HEK293 (cell line): ENCODE measurements around the gene SHLD1.

Experiments used
- CTCF ChIA-PET: fragments of 350-600 bp; formaldehyde crosslinking; extraction: SDS; loops from one replicate; lab custom pipeline; 2021; ENCODE audit warnings: antibody characterized with exemption; lab: Yijun Ruan, JAX
- POLR2A ChIA-PET: fragments of 300-600 bp; formaldehyde crosslinking; extraction: SDS; loops from one replicate; lab custom pipeline; 2020; ENCODE audit warnings: antibody characterized with exemption, inconsistent platforms; lab: Yijun Ruan, JAX
- H3K27ac ChIP-seq: fragments of 200-500 bp; sonication (Bioruptor generic); 2 replicates; pipeline ENCODE4 v1.5.1; 2014; ENCODE audit warnings: low read depth, low read length, control low read depth, inconsistent platforms; ENCODE audit errors: extremely low read depth
- H3K36me3 ChIP-seq, 2 experiments: fragments of 200-500 bp in 1 of 2; sonication (Bioruptor generic) in 1 of 2; 1 replicate in 1 of 2; 2 replicates in 1 of 2; pipeline ENCODE4 v1.5.1; 2014 to 2017; ENCODE audit warnings: inconsistent platforms in 2 of 2, low read length in 2 of 2; ENCODE audit not compliant: control insufficient read depth in 2 of 2, insufficient read depth in 1 of 2
- H3K4me1 ChIP-seq: fragments of 200-500 bp; sonication (Bioruptor generic); 2 replicates; pipeline ENCODE4 v1.5.1; 2014; ENCODE audit warnings: mild to moderate bottlenecking, low read length, inconsistent platforms; ENCODE audit not compliant: control insufficient read depth, insufficient read depth
- H3K4me3 ChIP-seq: 2 replicates; pipeline ENCODE4 v1.5.1; 2011; ENCODE audit warnings: low read depth, mild to moderate bottlenecking, control low read depth, low read length, moderate library complexity
- H3K9me3 ChIP-seq: fragments of 200-500 bp; sonication (Bioruptor generic); 2 replicates; pipeline ENCODE4 v1.5.1; 2014; ENCODE audit warnings: low read depth, low read length, inconsistent platforms; ENCODE audit not compliant: control insufficient read depth, insufficient read depth
- GLIS2 ChIP-seq: fragments of 450-650 bp; formaldehyde crosslinking; IDR thresholded peaks from 2 replicates; pipeline ENCODE4 v1.5.1; 2016; ENCODE audit warnings: missing biosample characterization, missing genetic modification characterization
- KLF1 ChIP-seq: fragments of 450-650 bp; formaldehyde crosslinking; IDR thresholded peaks from 2 replicates; pipeline ENCODE4 v1.5.1; 2016; ENCODE audit warnings: missing biosample characterization, missing genetic modification characterization
- OVOL3 ChIP-seq: fragments of 450-650 bp; formaldehyde crosslinking; IDR thresholded peaks from 2 replicates; pipeline ENCODE4 v1.5.1; 2016; ENCODE audit warnings: missing biosample characterization, missing genetic modification characterization
- PBX3 ChIP-seq: sonication (generic); formaldehyde crosslinking; IDR thresholded peaks from 2 replicates; pipeline ENCODE4 v1.8.1; 2022; ENCODE audit warnings: mild to moderate bottlenecking, moderate library complexity, missing genetic modification reagents
- REPIN1 ChIP-seq: fragments of 450-650 bp; formaldehyde crosslinking; IDR thresholded peaks from 2 replicates; pipeline ENCODE4 v1.5.1; 2017; ENCODE audit warnings: missing biosample characterization, missing genetic modification characterization, low read depth
- ZFP69B ChIP-seq: fragments of 450-650 bp; formaldehyde crosslinking; IDR thresholded peaks from 2 replicates; pipeline ENCODE4 v1.5.1; 2016; ENCODE audit warnings: missing biosample characterization, missing genetic modification characterization
- ZNF133 ChIP-seq: fragments of 450-650 bp; formaldehyde crosslinking; IDR thresholded peaks from 2 replicates; pipeline ENCODE4 v1.5.1; 2016; ENCODE audit warnings: missing biosample characterization, missing genetic modification characterization
- ZNF138 ChIP-seq: fragments of 450-650 bp; formaldehyde crosslinking; IDR thresholded peaks from 2 replicates; pipeline ENCODE4 v1.5.1; 2016; ENCODE audit warnings: missing biosample characterization, missing genetic modification characterization, borderline replicate concordance
- ZNF184 ChIP-seq: fragments of 450-650 bp; IDR thresholded peaks from 2 replicates; pipeline ENCODE4 v1.5.1; 2018; ENCODE audit warnings: missing biosample characterization, mild to moderate bottlenecking, missing genetic modification characterization
- ZNF274 ChIP-seq, 2 experiments: fragments of 200-500 bp in 1 of 2; fragments of 450-650 bp in 1 of 2; sonication (Bioruptor generic) in 1 of 2; formaldehyde crosslinking in 1 of 2; IDR thresholded peaks; 2 replicates each; pipeline versions ENCODE4 v1.5.1 to v1.6.1; 2014 to 2016; ENCODE audit warnings: borderline replicate concordance in 1 of 2, inconsistent platforms in 1 of 2, low read length in 1 of 2, missing biosample characterization in 1 of 2, missing genetic modification characterization in 1 of 2
- ZNF280D ChIP-seq: fragments of 450-650 bp; formaldehyde crosslinking; IDR thresholded peaks from 2 replicates; pipeline ENCODE4 v1.5.1; 2016; ENCODE audit warnings: missing biosample characterization, missing genetic modification characterization
- ZNF350 ChIP-seq: fragments of 450-650 bp; formaldehyde crosslinking; IDR thresholded peaks from 2 replicates; pipeline ENCODE4 v1.5.0; 2017; ENCODE audit warnings: missing biosample characterization, mild to moderate bottlenecking, missing genetic modification characterization
- ZNF37A ChIP-seq: fragments of 450-650 bp; IDR thresholded peaks from 2 replicates; pipeline ENCODE4 v1.5.1; 2018; ENCODE audit warnings: missing biosample characterization, missing genetic modification characterization
- ZNF548 ChIP-seq: fragments of 450-650 bp; formaldehyde crosslinking; IDR thresholded peaks from 2 replicates; pipeline ENCODE4 v1.5.1; 2016; ENCODE audit warnings: missing biosample characterization, missing genetic modification characterization
- ZNF610 ChIP-seq: fragments of 450-650 bp; formaldehyde crosslinking; IDR thresholded peaks from 2 replicates; pipeline ENCODE4 v1.5.1; 2016; ENCODE audit warnings: missing biosample characterization, missing genetic modification characterization, borderline replicate concordance
- ZNF626 ChIP-seq: fragments of 450-650 bp; sonication (Bioruptor Pico); formaldehyde crosslinking; IDR thresholded peaks from 2 replicates; pipeline ENCODE4 v1.5.1; 2018; ENCODE audit warnings: missing biosample characterization, missing genetic modification characterization, inconsistent platforms
- TF ChIP-seq, protein P1 (sequence below): fragments of 450-650 bp; formaldehyde crosslinking; IDR thresholded peaks from 2 replicates; pipeline ENCODE4 v1.5.1; 2016; ENCODE audit warnings: missing biosample characterization, missing genetic modification characterization
- TF ChIP-seq, protein P2 (sequence below): fragments of 450-650 bp; formaldehyde crosslinking; IDR thresholded peaks from 2 replicates; pipeline ENCODE4 v1.5.1; 2017; ENCODE audit warnings: missing biosample characterization, missing genetic modification characterization
- TF ChIP-seq, protein P3 (sequence below): fragments of 450-650 bp; formaldehyde crosslinking; IDR thresholded peaks from 2 replicates; pipeline ENCODE4; 2016; ENCODE audit warnings: missing biosample characterization, missing genetic modification characterization

Gene SHLD1

DNA sequence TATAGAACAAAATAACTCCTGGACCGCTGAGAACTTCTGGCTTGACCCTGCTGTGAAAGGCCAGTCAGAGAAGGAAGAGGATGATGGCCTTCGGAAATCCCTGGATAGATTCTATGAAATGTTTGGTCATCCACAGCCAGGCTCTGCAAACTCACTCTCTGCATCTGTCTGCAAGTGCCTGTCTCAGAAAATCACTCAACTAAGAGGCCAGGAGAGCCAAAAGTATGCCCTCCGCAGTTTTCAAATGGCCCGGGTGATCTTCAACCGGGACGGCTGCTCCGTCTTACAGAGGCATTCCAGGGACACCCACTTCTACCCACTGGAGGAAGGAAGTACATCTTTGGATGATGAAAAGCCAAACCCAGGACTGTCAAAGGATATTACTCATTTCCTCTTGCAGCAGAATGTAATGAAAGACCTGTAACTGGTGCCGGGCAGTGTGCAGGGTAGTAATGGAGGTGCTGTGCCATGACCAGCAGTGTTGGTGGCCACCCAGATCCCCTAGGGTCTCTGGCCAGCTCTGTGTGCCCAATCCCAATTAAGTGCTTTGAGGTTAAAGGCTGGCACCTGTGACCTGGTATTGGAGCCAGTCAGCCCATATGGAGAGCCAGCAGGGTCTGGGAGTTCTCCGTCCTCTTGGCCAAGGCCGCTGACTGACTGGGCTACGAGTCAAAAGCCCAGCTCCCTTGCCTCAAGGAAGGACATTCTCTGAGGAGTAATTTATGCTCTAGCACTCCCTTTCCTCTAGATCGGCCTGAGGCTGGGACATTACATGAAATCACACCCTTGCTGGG, 113.0 kb downstream of the SHLD1 start:
- Histone ChIP-seq H3K9me3 (no peaks in the 10 kb centered on the region), H3K27ac (no peak overlapping the region), H3K36me3 (no peaks in the 10 kb centered on the region), H3K4me1 (no peaks in the 10 kb centered on the region), H3K4me3 (no peak overlapping the region)
- TF ChIP-seq ZNF626 (tag by site-specific recombination) (no peak), REPIN1 (tag by site-specific recombination) (no peak), ZNF37A (no peak), PBX3 (no peak), OVOL3 (tag by site-specific recombination) (no peak), ZNF184 (tag by site-specific recombination) (no peak), ZNF138 (tag by site-specific recombination) (no peak), ZNF350 (no peak), ZNF548 (tag by site-specific recombination) (no peak), ZNF133 (tag by site-specific recombination) (no peak), ZNF610 (no peak), ZNF274 (IDR thresholded peaks at IDR 0.05; ENCODE audit: low read length) (no peak), ZNF274 (tag by site-specific recombination; IDR thresholded peaks at IDR 0.05; ENCODE audit: borderline replicate concordance) (no peak), ZNF280D (tag by site-specific recombination) (no peak), ZFP69B (tag by site-specific recombination) (no peak), GLIS2 (tag by site-specific recombination) (no peak), KLF1 (tag by site-specific recombination) (no peak)
- TF ChIP-seq, protein P1, sequence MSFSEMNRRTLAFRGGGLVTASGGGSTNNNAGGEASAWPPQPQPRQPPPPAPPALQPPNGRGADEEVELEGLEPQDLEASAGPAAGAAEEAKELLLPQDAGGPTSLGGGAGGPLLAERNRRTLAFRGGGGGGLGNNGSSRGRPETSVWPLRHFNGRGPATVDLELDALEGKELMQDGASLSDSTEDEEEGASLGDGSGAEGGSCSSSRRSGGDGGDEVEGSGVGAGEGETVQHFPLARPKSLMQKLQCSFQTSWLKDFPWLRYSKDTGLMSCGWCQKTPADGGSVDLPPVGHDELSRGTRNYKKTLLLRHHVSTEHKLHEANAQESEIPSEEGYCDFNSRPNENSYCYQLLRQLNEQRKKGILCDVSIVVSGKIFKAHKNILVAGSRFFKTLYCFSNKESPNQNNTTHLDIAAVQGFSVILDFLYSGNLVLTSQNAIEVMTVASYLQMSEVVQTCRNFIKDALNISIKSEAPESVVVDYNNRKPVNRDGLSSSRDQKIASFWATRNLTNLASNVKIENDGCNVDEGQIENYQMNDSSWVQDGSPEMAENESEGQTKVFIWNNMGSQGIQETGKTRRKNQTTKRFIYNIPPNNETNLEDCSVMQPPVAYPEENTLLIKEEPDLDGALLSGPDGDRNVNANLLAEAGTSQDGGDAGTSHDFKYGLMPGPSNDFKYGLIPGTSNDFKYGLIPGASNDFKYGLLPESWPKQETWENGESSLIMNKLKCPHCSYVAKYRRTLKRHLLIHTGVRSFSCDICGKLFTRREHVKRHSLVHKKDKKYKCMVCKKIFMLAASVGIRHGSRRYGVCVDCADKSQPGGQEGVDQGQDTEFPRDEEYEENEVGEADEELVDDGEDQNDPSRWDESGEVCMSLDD (tag by site-specific recombination), result no peak
- TF ChIP-seq, protein P2, sequence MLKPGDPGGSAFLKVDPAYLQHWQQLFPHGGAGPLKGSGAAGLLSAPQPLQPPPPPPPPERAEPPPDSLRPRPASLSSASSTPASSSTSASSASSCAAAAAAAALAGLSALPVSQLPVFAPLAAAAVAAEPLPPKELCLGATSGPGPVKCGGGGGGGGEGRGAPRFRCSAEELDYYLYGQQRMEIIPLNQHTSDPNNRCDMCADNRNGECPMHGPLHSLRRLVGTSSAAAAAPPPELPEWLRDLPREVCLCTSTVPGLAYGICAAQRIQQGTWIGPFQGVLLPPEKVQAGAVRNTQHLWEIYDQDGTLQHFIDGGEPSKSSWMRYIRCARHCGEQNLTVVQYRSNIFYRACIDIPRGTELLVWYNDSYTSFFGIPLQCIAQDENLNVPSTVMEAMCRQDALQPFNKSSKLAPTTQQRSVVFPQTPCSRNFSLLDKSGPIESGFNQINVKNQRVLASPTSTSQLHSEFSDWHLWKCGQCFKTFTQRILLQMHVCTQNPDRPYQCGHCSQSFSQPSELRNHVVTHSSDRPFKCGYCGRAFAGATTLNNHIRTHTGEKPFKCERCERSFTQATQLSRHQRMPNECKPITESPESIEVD, result no peak
- TF ChIP-seq, protein P3, sequence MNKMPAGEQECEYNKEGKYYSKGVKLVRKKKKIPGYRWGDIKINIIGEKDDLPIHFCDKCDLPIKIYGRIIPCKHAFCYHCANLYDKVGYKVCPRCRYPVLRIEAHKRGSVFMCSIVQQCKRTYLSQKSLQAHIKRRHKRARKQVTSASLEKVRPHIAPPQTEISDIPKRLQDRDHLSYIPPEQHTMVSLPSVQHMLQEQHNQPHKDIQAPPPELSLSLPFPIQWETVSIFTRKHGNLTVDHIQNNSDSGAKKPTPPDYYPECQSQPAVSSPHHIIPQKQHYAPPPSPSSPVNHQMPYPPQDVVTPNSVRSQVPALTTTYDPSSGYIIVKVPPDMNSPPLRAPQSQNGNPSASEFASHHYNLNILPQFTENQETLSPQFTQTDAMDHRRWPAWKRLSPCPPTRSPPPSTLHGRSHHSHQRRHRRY (tag by site-specific recombination), result no peak
- CTCF ChIA-PET, result interaction anchor here (0.8 kb wide), 1 partner anchor 58 kb away, joined by 3 read pairs; no protein-coding TSS in a partner anchor
- POLR2A ChIA-PET, result no interaction called here
